ACHN (cell line): Measurements from ENCODE around the gene PRPF40A.
"Not testable (repeated sequence)": the region's sequence is repeated elsewhere in the genome, so short reads cannot be mapped to it uniquely, and the experiment has no call there.

Source experiments
- DNase-seq: peaks from one replicate; pipeline ENCODE4 v3.0.0-alpha.2; 2015
- in situ Hi-C: cut with HindIII; loops from 2 replicates; pipeline ENCODE4 v1.10.0; 2017; ENCODE audit warnings: low sequenced_read_pairs, low pct_ligation_motif_present, low pct_unique_long_range_greater_than_20kb

Gene PRPF40A

GRCh38 chr2:152717228-152718075 is at the start of gene PRPF40A:
Gene PRPF40A, minus strand, starts transcription at chr2:152717461. Its CDS starts 22 bp downstream, at chr2:152717439.
- in situ Hi-C loops: no loop called here
- DNase-seq: peak; percentile 98

GRCh38 chr2:152766928-152767327 is 49.7 kb upstream of the PRPF40A start:
- no peak for DNase-seq
- in situ Hi-C loops: no loop called here

- in situ Hi-C loops: no loop called here
Measured at GRCh38 chr2:152763651-152764050, 46.4 kb upstream of the PRPF40A start.

GRCh38 chr2:152763208-152763607 is 45.9 kb upstream of the PRPF40A start:
- in situ Hi-C loops, DNase-seq: not testable (repeated sequence)

More at GRCh38 chr2:152763651-152764050, 46.4 kb upstream of the PRPF40A start:
- DNase-seq: no peak

GRCh38 chr2:152762202-152762601 is 44.9 kb upstream of the PRPF40A start:
- in situ Hi-C loops: no loop called here
- no peak for DNase-seq

- no peak for DNase-seq
- in situ Hi-C loops: no loop called here
Measured at GRCh38 chr2:152761214-152761613, 44.0 kb upstream of the PRPF40A start.

GRCh38 chr2:152759290-152760072 is 42.2 kb upstream of the PRPF40A start:
- no peak for DNase-seq
- in situ Hi-C loops: no loop called here

GRCh38 chr2:152755029-152755428 is 37.8 kb upstream of the PRPF40A start:
- no peak for DNase-seq
- in situ Hi-C loops: no loop called here

- DNase-seq, in situ Hi-C loops: not testable (repeated sequence)
Measured at GRCh38 chr2:152747751-152748150, 30.5 kb upstream of the PRPF40A start.

GRCh38 chr2:152743002-152743401 is 25.7 kb upstream of the PRPF40A start:
- peak; percentile 47 for DNase-seq
- in situ Hi-C loops: no loop called here

GRCh38 chr2:152740743-152741328 is 23.6 kb upstream of the PRPF40A start:
- in situ Hi-C loops: no loop called here
- DNase-seq: peak; percentile 82

GRCh38 chr2:152739705-152740104 is 22.4 kb upstream of the PRPF40A start:
- DNase-seq, in situ Hi-C loops: not testable (repeated sequence)

GRCh38 chr2:152738438-152738837 is 21.2 kb upstream of the PRPF40A start:
- in situ Hi-C loops: no loop called here

GRCh38 chr2:152737509-152737908 is 20.2 kb upstream of the PRPF40A start:
- in situ Hi-C loops, DNase-seq: not testable (repeated sequence)

More at GRCh38 chr2:152738438-152738837, 21.2 kb upstream of the PRPF40A start:
- no peak for DNase-seq

GRCh38 chr2:152730591-152731333 is 13.5 kb upstream of the PRPF40A start:
- in situ Hi-C loops: no loop called here
- no peak for DNase-seq

- in situ Hi-C loops: no loop called here
- no peak for DNase-seq
Measured at GRCh38 chr2:152729844-152730243, 12.6 kb upstream of the PRPF40A start.

GRCh38 chr2:152723918-152724317 is 6.7 kb upstream of the PRPF40A start:
- in situ Hi-C loops: no loop called here
- DNase-seq: no peak

- DNase-seq, in situ Hi-C loops: not testable (repeated sequence)
Measured at GRCh38 chr2:152722639-152723038, 5.4 kb upstream of the PRPF40A start.
